ENCODE measurements around the gene TIA1. TPM values are rescaled to one million over a fixed set of nuclear protein-coding genes. Genes with fewer than 3 reads are reported as not detected.
A peak's percentile ranks its signal among the peaks of the same experiment; 100 is the strongest.

TIA1 gene
- polyA plus RNA-seq, 3 donors = 47.0 to 61.9 (median 48.7) TPM

DNA sequence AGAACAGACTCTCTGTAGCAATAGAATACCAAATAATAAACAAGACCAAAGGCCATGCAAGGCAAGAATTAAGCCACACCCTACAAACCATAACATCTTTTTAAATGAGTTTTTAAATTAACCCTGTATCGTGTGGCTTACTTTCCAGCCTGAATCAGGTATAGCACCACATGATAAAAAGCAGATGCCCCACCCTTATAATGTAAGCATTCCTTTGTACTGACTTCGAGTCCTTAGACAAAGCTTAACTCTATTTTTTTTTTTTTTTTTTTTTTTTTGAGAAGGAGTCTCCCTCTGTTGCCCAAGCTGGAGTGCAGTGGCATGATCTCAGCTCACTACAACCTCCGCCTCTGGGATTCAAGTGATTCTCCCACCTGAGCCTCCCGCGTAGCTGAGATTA lies 55.9 kb downstream of the TIA1 start:
- Mint-ChIP-seq H3K27ac (no peak overlapping the region), H3K27me3 (ENCODE audit: low read depth in 3 of 3) (peaks cover 0 to 6% (median 4%) of the 10 kb centered on the region in 3 donors), H3K4me1 (peaks cover 14% of the 10 kb centered on the region), H3K36me3 (no peaks in the 10 kb centered on the region), H3K9me3 (peaks cover 0 to 1% (median 0%) of the 10 kb centered on the region in 7 donors), H3K4me3 (no peak overlapping the region)
- H3K4me2 ChIP-seq (replicated peaks; ENCODE audit: extremely low read depth, low read length, poor library complexity, severe bottlenecking) = no peak overlapping the region
- H3K27ac ChIP-seq (ENCODE audit: low read depth in 1 of 2, low read length in 2 of 2) = no peak overlapping the region
- no peaks in the 10 kb centered on the region for H3K9me3 ChIP-seq (replicated peaks in 1 of 2; ENCODE audit: control insufficient read depth in 1 of 2, insufficient read depth in 1 of 2, low read length in 2 of 2)
- no peaks in the 10 kb centered on the region for H3K27me3 ChIP-seq (ENCODE audit: control insufficient read depth in 2 of 2, insufficient read depth in 2 of 2, low read length in 2 of 2)
- TF ChIP-seq, protein P1, sequence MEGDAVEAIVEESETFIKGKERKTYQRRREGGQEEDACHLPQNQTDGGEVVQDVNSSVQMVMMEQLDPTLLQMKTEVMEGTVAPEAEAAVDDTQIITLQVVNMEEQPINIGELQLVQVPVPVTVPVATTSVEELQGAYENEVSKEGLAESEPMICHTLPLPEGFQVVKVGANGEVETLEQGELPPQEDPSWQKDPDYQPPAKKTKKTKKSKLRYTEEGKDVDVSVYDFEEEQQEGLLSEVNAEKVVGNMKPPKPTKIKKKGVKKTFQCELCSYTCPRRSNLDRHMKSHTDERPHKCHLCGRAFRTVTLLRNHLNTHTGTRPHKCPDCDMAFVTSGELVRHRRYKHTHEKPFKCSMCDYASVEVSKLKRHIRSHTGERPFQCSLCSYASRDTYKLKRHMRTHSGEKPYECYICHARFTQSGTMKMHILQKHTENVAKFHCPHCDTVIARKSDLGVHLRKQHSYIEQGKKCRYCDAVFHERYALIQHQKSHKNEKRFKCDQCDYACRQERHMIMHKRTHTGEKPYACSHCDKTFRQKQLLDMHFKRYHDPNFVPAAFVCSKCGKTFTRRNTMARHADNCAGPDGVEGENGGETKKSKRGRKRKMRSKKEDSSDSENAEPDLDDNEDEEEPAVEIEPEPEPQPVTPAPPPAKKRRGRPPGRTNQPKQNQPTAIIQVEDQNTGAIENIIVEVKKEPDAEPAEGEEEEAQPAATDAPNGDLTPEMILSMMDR (IDR thresholded peaks at IDR 0.05) = no peak
- intact Hi-C loops (cut with micrococcal nuclease) = loop anchor here (5.0 to 10.0 kb wide), 2 partner anchors 102 to 280 kb away; partner anchors contain the start of gene SNRPG (in 1 of the 2)
- no peak for DNase-seq
- H2AFZ ChIP-seq (ENCODE audit: insufficient read depth, low read depth, low read length, poor library complexity, severe bottlenecking) = no peak overlapping the region
- H3K9ac ChIP-seq (ENCODE audit: insufficient read depth, low read length, poor library complexity, severe bottlenecking) = no peak overlapping the region
- H3K4me3 ChIP-seq (replicated peaks in 1 of 3; ENCODE audit: low read depth in 2 of 3, low read length in 3 of 3) = no peak overlapping the region
- no peaks in the 10 kb centered on the region for H3K36me3 ChIP-seq (replicated peaks in 1 of 2; ENCODE audit: control insufficient read depth in 1 of 2, insufficient read depth in 2 of 2, low read length in 2 of 2)
- H3K4me1 ChIP-seq (ENCODE audit: control insufficient read depth in 1 of 2, insufficient read depth in 2 of 2, low read length in 2 of 2) = peaks cover 12 to 17% of the 10 kb centered on the region in 2 donors
- WGBS (ENCODE audit: insufficient coverage) = no CpG with 5 or more reads among the region's 5 CpGs
- peaks cover 15% of the 10 kb centered on the region for H3K79me2 ChIP-seq (ENCODE audit: insufficient read depth, low read length)
- no peaks in the 10 kb centered on the region for H4K20me1 ChIP-seq (ENCODE audit: insufficient read depth, low read length)

GRCh38 chr2:70191244-70191735 lies 57.1 kb downstream of the TIA1 start:
- peak overlapping the region; percentile 84 to 94 for H3K4me3 Mint-ChIP-seq
- no peaks in the 10 kb centered on the region for H3K9me3 ChIP-seq (replicated peaks in 1 of 2; ENCODE audit: control insufficient read depth in 1 of 2, insufficient read depth in 1 of 2, low read length in 2 of 2)
- WGBS (ENCODE audit: insufficient coverage) = 93% methylated on average over 4 of the region's 13 CpGs
- H3K27ac Mint-ChIP-seq = peak overlapping the region; percentile 90 to 99 (median 98)
- no peaks in the 10 kb centered on the region for H3K36me3 Mint-ChIP-seq
- H3K27ac ChIP-seq (ENCODE audit: low read depth in 1 of 2, low read length in 2 of 2) = peak overlapping the region; percentile 89 to 94
- H2AFZ ChIP-seq (ENCODE audit: insufficient read depth, low read depth, low read length, poor library complexity, severe bottlenecking) = peak overlapping the region; percentile 88
- peak overlapping the region; percentile 94 for H3K9ac ChIP-seq (ENCODE audit: insufficient read depth, low read length, poor library complexity, severe bottlenecking)
- peaks cover 0 to 6% (median 4%) of the 10 kb centered on the region in 3 donors for H3K27me3 Mint-ChIP-seq (ENCODE audit: low read depth in 3 of 3)
- peaks cover 15% of the 10 kb centered on the region for H3K79me2 ChIP-seq (ENCODE audit: insufficient read depth, low read length)
- H3K36me3 ChIP-seq (replicated peaks in 1 of 2; ENCODE audit: control insufficient read depth in 1 of 2, insufficient read depth in 2 of 2, low read length in 2 of 2) = no peaks in the 10 kb centered on the region
- H3K4me2 ChIP-seq (replicated peaks; ENCODE audit: extremely low read depth, low read length, poor library complexity, severe bottlenecking) = peak overlapping the region; percentile 84
- no peaks in the 10 kb centered on the region for H3K27me3 ChIP-seq (ENCODE audit: control insufficient read depth in 2 of 2, insufficient read depth in 2 of 2, low read length in 2 of 2)
- H3K4me1 ChIP-seq (ENCODE audit: control insufficient read depth in 1 of 2, insufficient read depth in 2 of 2, low read length in 2 of 2) = peaks cover 12 to 17% of the 10 kb centered on the region in 2 donors
- TF ChIP-seq, protein P1 (IDR thresholded peaks at IDR 0.05) = no peak
- peaks cover 0 to 1% (median 0%) of the 10 kb centered on the region in 7 donors for H3K9me3 Mint-ChIP-seq
- intact Hi-C loops (cut with micrococcal nuclease) = loop anchor here (5.0 to 10.0 kb wide), 2 partner anchors 104 to 279 kb away; partner anchors contain the start of gene SNRPG (in 1 of the 2)
- H3K4me1 Mint-ChIP-seq = peaks cover 14% of the 10 kb centered on the region
- H4K20me1 ChIP-seq (ENCODE audit: insufficient read depth, low read length) = no peaks in the 10 kb centered on the region
- DNase-seq = no peak
- peak overlapping the region in 2 of 3 experiments; percentile 84 to 98 for H3K4me3 ChIP-seq (replicated peaks in 1 of 3; ENCODE audit: low read depth in 2 of 3, low read length in 3 of 3)

Measured in CD14-positive monocyte (primary cell).